CD8-positive, alpha-beta memory T cell (primary cell): ENCODE data around the gene CHTF8. TPM values are rescaled to one million over a fixed set of nuclear protein-coding genes. Genes with fewer than 3 reads are reported as not detected.

ENCODE experiments used
- CTCF ChIA-PET: fragments of 350-600 bp; sonication (Branson Sonifier 250); formaldehyde crosslinking; loops from one replicate; lab custom pipeline; 2021; ENCODE audit warnings: antibody characterized with exemption; lab: Charles Lee
- POLR2A ChIA-PET: fragments of 350-600 bp; sonication (Branson Sonifier 250); formaldehyde crosslinking; loops from one replicate; lab custom pipeline; 2021; ENCODE audit warnings: antibody characterized with exemption; lab: Charles Lee
- DNase-seq, 5 donors: peaks; one replicate each; pipeline versions ENCODE4 v3.0.0 to v3.0.0-alpha.2; 2020 to 2022; ENCODE audit warnings: mixed read lengths in 1 of 5
- H3K27ac ChIP-seq: one replicate; pipeline ENCODE4 v1.7.0; 2013; ENCODE audit warnings: low read depth, mild to moderate bottlenecking, low read length, moderate library complexity
- H3K27me3 ChIP-seq: 2 replicates; pipeline ENCODE4 v1.7.0; 2013; ENCODE audit warnings: low read length, mild to moderate bottlenecking; ENCODE audit not compliant: insufficient read depth, poor library complexity, severe bottlenecking
- H3K36me3 ChIP-seq: 2 replicates; pipeline ENCODE4 v1.7.0; 2013; ENCODE audit warnings: mild to moderate bottlenecking, low read length, moderate library complexity; ENCODE audit not compliant: insufficient read depth
- H3K4me1 ChIP-seq: 2 replicates; pipeline ENCODE4 v1.7.0; 2013; ENCODE audit warnings: mild to moderate bottlenecking, low read length, moderate library complexity; ENCODE audit not compliant: insufficient read depth
- H3K4me3 ChIP-seq: 2 replicates; pipeline ENCODE4 v1.7.0; 2013; ENCODE audit warnings: mild to moderate bottlenecking, low read length
- H3K9me3 ChIP-seq: 2 replicates; pipeline ENCODE4 v1.7.0; 2013; ENCODE audit warnings: mild to moderate bottlenecking, low read length
- H3K27ac Mint-ChIP-seq, 8 donors: one replicate each; pipeline ENCODE4 v1.8.0; 2020 to 2021; ENCODE audit warnings: mixed read lengths in 8 of 8, mild to moderate bottlenecking in 6 of 8, inconsistent platforms in 3 of 8, moderate library complexity in 3 of 8
- H3K27me3 Mint-ChIP-seq, 2 donors: one replicate each; pipeline ENCODE4 v1.8.0; 2020 to 2021; ENCODE audit warnings: mixed read lengths in 2 of 2, mild to moderate bottlenecking in 1 of 2, moderate library complexity in 1 of 2
- H3K36me3 Mint-ChIP-seq, 3 donors: one replicate each; pipeline ENCODE4 v1.8.0; 2020 to 2021; ENCODE audit warnings: mixed read lengths in 3 of 3, inconsistent platforms in 1 of 3, mild to moderate bottlenecking in 1 of 3
- H3K4me1 Mint-ChIP-seq, 3 donors: one replicate each; pipeline ENCODE4 v1.8.0; 2020 to 2021; ENCODE audit warnings: mixed read lengths in 3 of 3, inconsistent platforms in 1 of 3, mild to moderate bottlenecking in 1 of 3
- H3K4me3 Mint-ChIP-seq, 7 donors: one replicate each; pipeline ENCODE4 v1.8.0; 2020 to 2021; ENCODE audit warnings: mixed read lengths in 7 of 7, mild to moderate bottlenecking in 6 of 7, moderate library complexity in 4 of 7, inconsistent platforms in 2 of 7
- H3K9me3 Mint-ChIP-seq, 5 donors: one replicate each; pipeline ENCODE4 v1.8.0; 2020 to 2022; ENCODE audit warnings: mixed read lengths in 5 of 5, mild to moderate bottlenecking in 3 of 5, moderate library complexity in 2 of 5, inconsistent platforms in 1 of 5
- polyA plus RNA-seq: library from polyadenylated mRNA; unstranded; fragments of 300-500 nt; fragmentation: Illumina TruSeq; gene quantifications from one replicate; pipeline ENCODE4 v1.2.3, GENCODE V29; 2021
- total RNA-seq, 2 experiments: library from RNA; stranded (reverse); gene quantifications; one replicate each; pipeline ENCODE4 v1.2.3, GENCODE V29; 2021

CHTF8 gene
- total and polyA plus RNA-seq, 3 experiments from 2014 or later = 141 to 181 (median 149) TPM

- no peak overlapping the region for H3K27ac Mint-ChIP-seq
- peaks cover 34 to 37% of the 10 kb centered on the region in 2 donors for H3K27me3 Mint-ChIP-seq
- Histone ChIP-seq H3K4me1 (peaks cover 14% of the 10 kb centered on the region), H3K27me3 (peaks cover 22% of the 10 kb centered on the region), H3K36me3 (no peaks in the 10 kb centered on the region), H3K4me3 (no peak overlapping the region), H3K9me3 (no peaks in the 10 kb centered on the region), H3K27ac (no peak overlapping the region)
- DNase-seq = no peak
- POLR2A ChIA-PET = interaction anchor here (1.4 kb wide), 1 partner anchor 19 kb away, joined by 4 read pairs; no protein-coding TSS in a partner anchor
- H3K4me3 Mint-ChIP-seq = peak overlapping the region in 6 of 7 donors; percentile 32 to 73 (median 58)
- CTCF ChIA-PET = no interaction called here
- H3K36me3 Mint-ChIP-seq = peaks cover 3 to 22% (median 12%) of the 10 kb centered on the region in 3 donors
- peaks cover 0 to 2% (median 0%) of the 10 kb centered on the region in 5 donors for H3K9me3 Mint-ChIP-seq
- peaks cover 13 to 22% (median 14%) of the 10 kb centered on the region in 3 donors for H3K4me1 Mint-ChIP-seq
Measured at GRCh38 chr16:69106491-69107315, 25.7 kb downstream of the CHTF8 start.

- CTCF ChIA-PET = interaction anchor here (0.6 to 1.1 kb wide), 2 partner anchors 18 to 21 kb away, joined by 3 to 5 read pairs; no protein-coding TSS in a partner anchor
- Mint-ChIP-seq H3K27me3 (peaks cover 37 to 40% of the 10 kb centered on the region in 2 donors), H3K36me3 (peaks cover 3 to 17% (median 10%) of the 10 kb centered on the region in 3 donors), H3K9me3 (peaks cover 0 to 2% (median 0%) of the 10 kb centered on the region in 5 donors), H3K4me1 (peaks cover 13 to 22% (median 14%) of the 10 kb centered on the region in 3 donors), H3K4me3 (peak within 1 kb of the TSS; percentile 74 to 93 (median 88)), H3K27ac (peak within 1 kb of the TSS in 2 of 8 donors; percentile 43 to 73)
- H3K27ac ChIP-seq = no peak within 1 kb of the TSS
- POLR2A ChIA-PET = interaction anchor here (1.4 kb wide), 1 partner anchor 20 kb away, joined by 4 read pairs; no protein-coding TSS in a partner anchor
- H3K9me3 ChIP-seq = no peaks in the 10 kb centered on the region
- H3K27me3 ChIP-seq = peaks cover 22% of the 10 kb centered on the region
- DNase-seq = peak in 1 of 5 donors; percentile 17
- H3K4me1 ChIP-seq = peaks cover 14% of the 10 kb centered on the region
- H3K36me3 ChIP-seq = no peaks in the 10 kb centered on the region
- H3K4me3 ChIP-seq = peak within 1 kb of the TSS; percentile 39
Measured at GRCh38 chr16:69105501-69106361, 26.7 kb downstream of the CHTF8 start, which contains the start of gene HAS3. Gene HAS3 (plus strand): TSS chr16:69105653. CDS start chr16:69109396, 3,743 bp downstream.

DNA sequence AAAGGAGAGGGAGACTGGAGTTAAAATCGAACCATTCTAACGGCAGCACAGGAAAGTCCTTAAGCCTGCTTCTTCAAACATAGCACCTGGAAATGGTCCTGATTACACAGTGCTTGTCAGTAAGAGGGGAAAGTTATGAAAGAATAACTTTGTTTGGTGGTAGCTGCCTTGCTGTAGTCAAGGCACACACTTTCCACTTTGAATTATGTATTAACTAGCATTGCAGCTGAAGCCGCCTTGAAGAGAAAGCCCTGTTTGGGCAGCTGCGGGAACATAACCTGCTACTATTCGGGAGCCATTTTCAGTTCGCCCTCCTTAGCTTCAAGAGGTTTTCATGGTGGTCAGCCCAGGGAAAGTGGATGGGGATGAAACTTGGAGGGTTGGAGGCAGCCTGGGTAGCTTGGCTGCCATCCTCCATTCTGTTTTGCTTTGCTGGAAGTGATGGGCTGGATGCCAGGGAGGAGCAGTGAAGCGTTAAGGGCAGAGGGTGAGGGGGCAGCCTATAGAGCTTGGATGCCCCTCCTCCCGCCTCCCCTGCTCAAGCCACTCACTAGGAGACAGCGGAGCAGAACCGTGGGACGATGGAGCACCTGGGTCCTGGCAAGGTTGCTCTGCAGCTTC lies 32.2 kb downstream of the CHTF8 start:
- ChIA-PET CTCF (no interaction called here), POLR2A (no interaction called here)
- Mint-ChIP-seq H3K9me3 (no peaks in the 10 kb centered on the region), H3K4me1 (peaks cover under 1 to 2% (median 1%) of the 10 kb centered on the region in 3 donors), H3K27me3 (peaks cover 15% of the 10 kb centered on the region in 2 donors), H3K27ac (no peak overlapping the region), H3K36me3 (peaks cover 0 to under 1% (median 0%) of the 10 kb centered on the region in 3 donors), H3K4me3 (no peak overlapping the region)
- DNase-seq = no peak
- no peaks in the 10 kb centered on the region for H3K36me3 ChIP-seq
- H3K4me3 ChIP-seq = no peak overlapping the region
- H3K4me1 ChIP-seq = peaks cover under 1% of the 10 kb centered on the region
- peaks cover 7% of the 10 kb centered on the region for H3K27me3 ChIP-seq
- no peaks in the 10 kb centered on the region for H3K9me3 ChIP-seq
- no peak overlapping the region for H3K27ac ChIP-seq

DNA sequence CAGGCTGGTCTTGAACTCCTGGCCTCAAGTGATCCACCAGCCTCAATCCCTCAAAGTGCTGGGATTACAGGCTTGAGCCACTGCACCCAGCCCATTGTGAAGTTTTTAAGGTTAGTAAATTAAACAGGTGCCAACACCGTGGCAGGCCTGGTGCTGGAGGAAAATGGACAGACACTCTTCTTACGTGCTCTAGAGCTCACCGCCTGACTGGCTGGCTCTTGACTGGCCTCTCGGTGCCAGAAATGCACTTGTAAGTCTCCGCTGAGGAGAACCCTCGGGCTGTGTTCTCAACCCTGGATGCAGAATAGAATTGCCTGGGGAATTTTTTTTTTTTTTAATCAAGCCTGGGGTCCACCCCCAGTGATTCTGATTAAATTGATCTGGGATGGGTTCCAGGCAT lies 37.2 kb downstream of the CHTF8 start:
- Mint-ChIP-seq H3K27me3 (peaks cover 0 to 2% of the 10 kb centered on the region in 2 donors), H3K36me3 (no peaks in the 10 kb centered on the region), H3K9me3 (no peaks in the 10 kb centered on the region), H3K4me1 (peaks cover 0 to 1% (median 0%) of the 10 kb centered on the region in 3 donors), H3K27ac (no peak overlapping the region), H3K4me3 (no peak overlapping the region)
- Histone ChIP-seq H3K9me3 (no peaks in the 10 kb centered on the region), H3K4me3 (no peak overlapping the region), H3K4me1 (no peaks in the 10 kb centered on the region), H3K36me3 (no peaks in the 10 kb centered on the region), H3K27me3 (no peaks in the 10 kb centered on the region), H3K27ac (no peak overlapping the region)
- CTCF ChIA-PET = no interaction called here
- no peak for DNase-seq
- POLR2A ChIA-PET = no interaction called here

GRCh38 chr16:69094501-69094900 lies 37.9 kb downstream of the CHTF8 start:
- H3K4me3 Mint-ChIP-seq = no peak overlapping the region
- no peaks in the 10 kb centered on the region for H3K4me1 ChIP-seq
- H3K36me3 Mint-ChIP-seq = no peaks in the 10 kb centered on the region
- H3K27ac Mint-ChIP-seq = no peak overlapping the region
- ChIA-PET CTCF (no interaction called here), POLR2A (no interaction called here)
- DNase-seq = no peak
- H3K9me3 Mint-ChIP-seq = no peaks in the 10 kb centered on the region
- no peak overlapping the region for H3K27ac ChIP-seq
- no peaks in the 10 kb centered on the region for H3K27me3 ChIP-seq
- no peaks in the 10 kb centered on the region for H3K36me3 ChIP-seq
- H3K27me3 Mint-ChIP-seq = peaks cover 0 to 2% of the 10 kb centered on the region in 2 donors
- H3K4me3 ChIP-seq = no peak overlapping the region
- peaks cover 2 to 6% (median 2%) of the 10 kb centered on the region in 3 donors for H3K4me1 Mint-ChIP-seq
- H3K9me3 ChIP-seq = no peaks in the 10 kb centered on the region

DNA sequence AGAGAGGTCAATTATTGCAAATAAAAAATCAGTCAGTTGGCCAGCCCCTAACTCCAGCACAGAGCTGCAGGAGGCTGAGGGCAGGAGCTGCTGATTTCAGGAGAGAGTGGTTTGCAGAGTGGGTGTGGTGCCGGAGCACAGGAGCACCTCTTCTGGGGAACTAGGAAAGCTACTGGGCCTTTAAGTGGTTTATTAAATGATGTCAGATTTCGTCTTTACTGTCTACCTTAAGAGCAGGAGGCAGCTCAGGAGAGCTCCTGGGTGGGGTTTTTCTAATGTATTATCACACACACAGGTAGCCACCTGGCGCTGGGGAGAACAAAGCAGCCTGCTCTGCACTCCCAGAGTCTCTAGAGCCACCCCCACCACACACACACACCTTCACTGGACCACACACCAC lies 38.4 kb downstream of the CHTF8 start:
- Histone ChIP-seq H3K4me1 (no peaks in the 10 kb centered on the region), H3K36me3 (no peaks in the 10 kb centered on the region), H3K27ac (no peak overlapping the region), H3K4me3 (no peak overlapping the region), H3K9me3 (no peaks in the 10 kb centered on the region), H3K27me3 (no peaks in the 10 kb centered on the region)
- ChIA-PET CTCF (no interaction called here), POLR2A (no interaction called here)
- Mint-ChIP-seq H3K27me3 (peaks cover 0 to 2% of the 10 kb centered on the region in 2 donors), H3K9me3 (no peaks in the 10 kb centered on the region), H3K27ac (no peak overlapping the region), H3K4me1 (peaks cover 6 to 11% (median 8%) of the 10 kb centered on the region in 3 donors), H3K36me3 (no peaks in the 10 kb centered on the region), H3K4me3 (no peak overlapping the region)
- DNase-seq = no peak

DNA sequence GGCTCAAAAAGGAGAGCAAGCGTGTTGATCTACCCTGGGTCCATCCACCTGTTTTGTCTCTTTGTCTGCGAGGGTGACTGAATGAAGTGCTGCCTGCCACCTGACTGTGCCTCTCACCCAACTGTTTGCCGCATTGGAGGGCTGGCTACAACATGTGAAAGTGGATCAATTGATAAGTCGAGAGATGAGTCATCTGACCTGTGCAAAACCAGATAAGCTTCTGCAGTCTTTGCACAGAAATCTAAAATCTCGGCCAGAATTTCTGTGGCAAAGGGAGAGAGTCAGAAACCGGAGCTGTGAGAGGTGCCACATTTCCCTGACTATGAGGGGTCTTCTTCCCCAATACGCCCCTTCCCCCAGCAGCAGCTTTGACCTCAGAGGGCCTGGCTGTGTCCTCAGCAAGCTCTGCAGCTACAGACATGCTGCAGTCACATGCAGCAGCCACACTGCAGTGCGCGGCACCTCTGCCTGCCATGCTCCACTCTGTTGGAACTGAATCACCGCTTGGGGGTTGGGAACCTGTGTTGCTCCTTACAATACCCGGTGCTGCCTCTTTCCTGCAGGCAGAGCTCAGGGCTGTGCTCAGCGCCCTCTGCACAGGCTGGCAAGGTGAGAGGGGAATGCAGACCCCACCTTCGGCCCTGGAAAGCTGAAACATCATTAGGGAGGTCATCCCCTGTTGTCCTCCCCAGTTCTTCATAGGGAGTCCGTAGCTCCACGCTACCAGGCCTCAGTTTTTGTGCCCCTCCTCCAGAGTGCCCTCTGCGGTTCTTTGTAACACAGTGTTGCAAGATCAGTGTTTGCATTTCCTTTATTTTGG lies 43.1 kb downstream of the CHTF8 start:
- H3K27ac Mint-ChIP-seq = peak overlapping the region in 5 of 8 donors; percentile 5 to 74 (median 47)
- H3K9me3 Mint-ChIP-seq = no peaks in the 10 kb centered on the region
- no peak overlapping the region for H3K4me3 ChIP-seq
- H3K27ac ChIP-seq = no peak overlapping the region
- H3K36me3 Mint-ChIP-seq = peaks cover 6 to 19% (median 7%) of the 10 kb centered on the region in 3 donors
- H3K9me3 ChIP-seq = no peaks in the 10 kb centered on the region
- ChIA-PET CTCF (interaction anchor here (1.4 kb wide), 1 partner anchor 14 kb away, joined by 3 read pairs; no protein-coding TSS in a partner anchor), POLR2A (interaction anchor here (0.5 to 0.6 kb wide), 2 partner anchors 38 to 153 kb away, joined by 3 to 4 read pairs; no protein-coding TSS in a partner anchor)
- no peak for DNase-seq
- peaks cover 13 to 20% (median 19%) of the 10 kb centered on the region in 3 donors for H3K4me1 Mint-ChIP-seq
- peak overlapping the region in 1 of 7 donors; percentile 18 for H3K4me3 Mint-ChIP-seq
- H3K4me1 ChIP-seq = no peaks in the 10 kb centered on the region
- H3K27me3 Mint-ChIP-seq = peaks cover 0 to 2% of the 10 kb centered on the region in 2 donors
- no peaks in the 10 kb centered on the region for H3K36me3 ChIP-seq
- no peaks in the 10 kb centered on the region for H3K27me3 ChIP-seq
